H1 (cell line): ENCODE results near the gene PALD1.

Source experiments
- EZH2 ChIP-seq: fragments of 200-600 bp; sonication (generic); IDR thresholded peaks from 2 replicates; pipeline ENCODE4 v1.7.1; 2012; ENCODE audit warnings: low read depth, mild to moderate bottlenecking, moderate library complexity, low read length, inconsistent platforms; ENCODE audit not compliant: severe bottlenecking
- KDM1A ChIP-seq: fragments of 200-600, 300-600 bp; sonication (generic); IDR thresholded peaks from 2 replicates; pipeline ENCODE4 v1.7.1; 2016; ENCODE audit warnings: mild to moderate bottlenecking, low read length, borderline replicate concordance
- RFX5 ChIP-seq: IDR thresholded peaks from 2 replicates; pipeline ENCODE4 v1.6.1; 2011; ENCODE audit warnings: low read depth, low read length, improper control_type of control experiment, borderline replicate concordance
- SP1 ChIP-seq: IDR thresholded peaks from 2 replicates; pipeline ENCODE4 v1.6.1; 2011; ENCODE audit warnings: low read depth, low read length
- SRF ChIP-seq: IDR thresholded peaks from 2 replicates; pipeline ENCODE4 v1.6.1; 2011; ENCODE audit warnings: mild to moderate bottlenecking, low read depth, low read length, moderate library complexity
- ZNF274 ChIP-seq: IDR thresholded peaks from 2 replicates; pipeline ENCODE4 v1.7.0; 2012; ENCODE audit warnings: low read length, borderline replicate concordance; ENCODE audit errors: extremely low read depth
- TF ChIP-seq, protein P1 (sequence below), 3 experiments: IDR thresholded peaks; 1 replicate in 2 of 3; 2 replicates in 1 of 3; pipeline versions ENCODE4 v1.5.1 to v1.6.1; 2011; ENCODE audit warnings: low read length in 3 of 3, mild to moderate bottlenecking in 3 of 3, inconsistent platforms in 2 of 3, low read depth in 1 of 3, moderate library complexity in 1 of 3; ENCODE audit not compliant: insufficient read depth in 1 of 3; ENCODE audit errors: control extremely low read depth in 1 of 3

DNA sequence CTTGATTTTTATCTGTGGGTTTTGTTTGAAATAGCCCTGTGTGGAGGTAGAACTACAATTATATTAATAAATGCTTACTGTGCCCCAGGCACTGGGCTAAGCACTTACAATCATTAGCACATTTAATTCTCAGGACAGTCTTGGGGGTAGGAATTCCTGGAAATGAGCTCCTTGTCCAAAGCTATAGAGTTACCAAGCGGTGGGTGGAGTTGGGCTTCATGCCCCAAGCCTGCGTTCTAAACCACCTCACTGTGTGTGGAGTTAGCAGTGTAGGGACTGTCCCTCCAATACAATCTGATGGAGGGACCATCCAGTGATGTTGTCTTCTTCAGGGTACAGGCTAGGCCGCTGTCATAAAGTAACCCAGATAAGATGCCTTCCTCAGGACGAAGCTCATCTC lies 49.7 kb downstream of the PALD1 start:
- TF ChIP-seq SP1: no peak
- TF ChIP-seq KDM1A: no peak
- TF ChIP-seq RFX5: no peak
- no peak for TF ChIP-seq EZH2
- TF ChIP-seq, protein P1, sequence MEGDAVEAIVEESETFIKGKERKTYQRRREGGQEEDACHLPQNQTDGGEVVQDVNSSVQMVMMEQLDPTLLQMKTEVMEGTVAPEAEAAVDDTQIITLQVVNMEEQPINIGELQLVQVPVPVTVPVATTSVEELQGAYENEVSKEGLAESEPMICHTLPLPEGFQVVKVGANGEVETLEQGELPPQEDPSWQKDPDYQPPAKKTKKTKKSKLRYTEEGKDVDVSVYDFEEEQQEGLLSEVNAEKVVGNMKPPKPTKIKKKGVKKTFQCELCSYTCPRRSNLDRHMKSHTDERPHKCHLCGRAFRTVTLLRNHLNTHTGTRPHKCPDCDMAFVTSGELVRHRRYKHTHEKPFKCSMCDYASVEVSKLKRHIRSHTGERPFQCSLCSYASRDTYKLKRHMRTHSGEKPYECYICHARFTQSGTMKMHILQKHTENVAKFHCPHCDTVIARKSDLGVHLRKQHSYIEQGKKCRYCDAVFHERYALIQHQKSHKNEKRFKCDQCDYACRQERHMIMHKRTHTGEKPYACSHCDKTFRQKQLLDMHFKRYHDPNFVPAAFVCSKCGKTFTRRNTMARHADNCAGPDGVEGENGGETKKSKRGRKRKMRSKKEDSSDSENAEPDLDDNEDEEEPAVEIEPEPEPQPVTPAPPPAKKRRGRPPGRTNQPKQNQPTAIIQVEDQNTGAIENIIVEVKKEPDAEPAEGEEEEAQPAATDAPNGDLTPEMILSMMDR (IDR thresholded peaks at IDR 0.05; ENCODE audit: control extremely low read depth in 1 of 3, insufficient read depth in 1 of 3, low read depth in 1 of 3, low read length in 3 of 3): no peak
- TF ChIP-seq ZNF274: no peak
- no peak for TF ChIP-seq SRF
